ENCODE measurements around the gene ETNPPL.

ETNPPL gene

DNA sequence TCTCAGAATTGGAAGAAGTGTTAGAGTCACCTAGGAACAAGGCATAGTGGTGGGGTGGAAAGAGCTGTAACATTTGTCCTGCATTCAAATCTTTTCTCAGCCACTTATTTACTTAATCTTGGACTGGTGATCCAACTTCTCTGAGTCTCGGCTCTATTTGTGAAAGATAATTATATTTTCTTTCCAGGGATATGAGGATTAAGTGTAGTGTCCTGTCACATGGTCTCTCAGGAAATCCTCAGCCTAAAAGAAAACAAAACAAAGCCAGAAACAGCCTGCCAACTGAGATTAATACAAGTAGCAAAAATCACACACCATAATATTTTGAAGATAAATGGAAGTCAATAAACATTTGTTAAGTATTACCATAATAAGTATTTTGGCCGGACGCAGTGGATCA is 33.3 kb upstream of the ETNPPL start:
- no peaks in the 10 kb centered on the region for H3K9me3 ChIP-seq
- H3K27me3 ChIP-seq = no peaks in the 10 kb centered on the region
- TF ChIP-seq, protein P1, sequence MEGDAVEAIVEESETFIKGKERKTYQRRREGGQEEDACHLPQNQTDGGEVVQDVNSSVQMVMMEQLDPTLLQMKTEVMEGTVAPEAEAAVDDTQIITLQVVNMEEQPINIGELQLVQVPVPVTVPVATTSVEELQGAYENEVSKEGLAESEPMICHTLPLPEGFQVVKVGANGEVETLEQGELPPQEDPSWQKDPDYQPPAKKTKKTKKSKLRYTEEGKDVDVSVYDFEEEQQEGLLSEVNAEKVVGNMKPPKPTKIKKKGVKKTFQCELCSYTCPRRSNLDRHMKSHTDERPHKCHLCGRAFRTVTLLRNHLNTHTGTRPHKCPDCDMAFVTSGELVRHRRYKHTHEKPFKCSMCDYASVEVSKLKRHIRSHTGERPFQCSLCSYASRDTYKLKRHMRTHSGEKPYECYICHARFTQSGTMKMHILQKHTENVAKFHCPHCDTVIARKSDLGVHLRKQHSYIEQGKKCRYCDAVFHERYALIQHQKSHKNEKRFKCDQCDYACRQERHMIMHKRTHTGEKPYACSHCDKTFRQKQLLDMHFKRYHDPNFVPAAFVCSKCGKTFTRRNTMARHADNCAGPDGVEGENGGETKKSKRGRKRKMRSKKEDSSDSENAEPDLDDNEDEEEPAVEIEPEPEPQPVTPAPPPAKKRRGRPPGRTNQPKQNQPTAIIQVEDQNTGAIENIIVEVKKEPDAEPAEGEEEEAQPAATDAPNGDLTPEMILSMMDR (IDR thresholded peaks at IDR 0.05) = no peak
- DNase-seq = no peak
- H3K27ac ChIP-seq = peak overlapping the region in 1 of 2 donors; percentile 23
- H3K36me3 ChIP-seq = no peaks in the 10 kb centered on the region
- no peak overlapping the region for H3K4me3 ChIP-seq
- intact Hi-C loops (cut with DNase I; ENCODE audit: low total_unique reads) = no loop called here
- H3K4me1 ChIP-seq = peaks cover 0 to 11% (median 0%) of the 10 kb centered on the region in 4 donors

DNA sequence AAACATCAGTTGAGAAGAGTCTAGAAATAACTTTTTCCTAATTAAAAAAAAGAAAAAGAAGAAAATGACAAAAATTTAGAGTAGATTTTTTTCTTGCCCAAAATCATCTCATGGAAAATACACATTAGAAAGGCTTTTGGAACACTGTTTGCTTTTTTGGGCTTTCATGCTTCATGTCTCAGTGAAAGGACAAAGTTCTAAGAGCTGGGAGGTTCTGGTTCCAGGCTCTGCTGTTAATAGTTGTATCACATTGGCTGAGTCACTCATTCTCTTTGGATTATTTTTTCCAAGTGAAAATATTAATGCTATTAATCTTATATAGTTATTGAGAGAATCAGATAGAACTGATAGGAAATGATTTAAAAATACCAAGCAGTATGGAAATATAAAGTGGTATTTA is 32.9 kb upstream of the ETNPPL start:
- no peaks in the 10 kb centered on the region for H3K36me3 ChIP-seq
- no peak for DNase-seq
- no peak overlapping the region for H3K4me3 ChIP-seq
- peaks cover 0 to 11% (median 0%) of the 10 kb centered on the region in 4 donors for H3K4me1 ChIP-seq
- TF ChIP-seq, protein P1 (IDR thresholded peaks at IDR 0.05) = no peak
- no peaks in the 10 kb centered on the region for H3K27me3 ChIP-seq
- H3K27ac ChIP-seq = peak overlapping the region in 1 of 2 donors; percentile 23
- H3K9me3 ChIP-seq = no peaks in the 10 kb centered on the region
- intact Hi-C loops (cut with DNase I; ENCODE audit: low total_unique reads) = no loop called here

DNA sequence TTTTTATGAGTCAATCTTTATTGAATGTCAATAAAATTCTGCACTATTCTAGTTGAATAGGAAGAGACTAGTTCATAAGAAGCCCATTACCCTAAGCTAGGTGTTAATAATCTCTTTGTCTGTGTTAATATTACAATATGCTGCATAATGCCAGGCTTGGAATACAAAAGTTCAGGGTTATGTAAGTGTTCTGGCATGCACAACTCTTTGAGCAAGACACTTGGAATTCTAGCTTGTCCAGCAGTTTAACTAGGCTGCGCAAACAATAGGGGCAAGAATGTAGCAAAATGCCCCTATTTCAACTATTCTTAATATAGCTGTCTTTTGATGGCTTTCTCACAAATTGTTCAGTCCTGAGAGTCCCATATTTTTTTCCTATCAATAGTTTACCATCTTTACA is 31.3 kb upstream of the ETNPPL start:
- Histone ChIP-seq H3K9me3 (no peaks in the 10 kb centered on the region), H3K27me3 (no peaks in the 10 kb centered on the region), H3K27ac (no peak overlapping the region), H3K4me3 (no peak overlapping the region), H3K4me1 (peaks cover 0 to 11% (median 0%) of the 10 kb centered on the region in 4 donors), H3K36me3 (no peaks in the 10 kb centered on the region)
- intact Hi-C loops (cut with DNase I; ENCODE audit: low total_unique reads) = no loop called here
- DNase-seq = no peak
- TF ChIP-seq, protein P1 (IDR thresholded peaks at IDR 0.05) = no peak

DNA sequence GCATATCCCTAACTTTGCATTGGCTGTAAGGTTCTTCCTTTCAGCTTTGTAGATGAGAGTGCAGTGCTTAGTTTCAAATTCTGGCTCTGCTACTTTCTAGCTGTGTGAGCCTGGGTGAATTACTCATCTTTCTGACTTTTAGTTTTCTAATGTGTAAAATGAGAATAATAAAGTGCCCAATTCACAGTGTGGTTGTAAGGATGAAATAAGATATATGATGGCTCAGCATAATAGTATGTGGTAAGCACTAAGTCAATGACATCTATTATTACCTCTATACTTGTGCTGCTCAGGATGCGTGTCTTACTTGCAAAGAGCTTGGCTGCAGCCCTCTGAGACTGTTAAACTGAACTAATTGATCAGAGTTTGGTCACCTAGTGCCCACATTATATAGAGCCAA is 30.6 kb upstream of the ETNPPL start:
- no peak overlapping the region for H3K27ac ChIP-seq
- H3K4me3 ChIP-seq = no peak overlapping the region
- TF ChIP-seq, protein P1 (IDR thresholded peaks at IDR 0.05) = no peak
- H3K9me3 ChIP-seq = no peaks in the 10 kb centered on the region
- intact Hi-C loops (cut with DNase I; ENCODE audit: low total_unique reads) = no loop called here
- no peaks in the 10 kb centered on the region for H3K36me3 ChIP-seq
- DNase-seq = no peak
- peaks cover 0 to 11% (median 0%) of the 10 kb centered on the region in 4 donors for H3K4me1 ChIP-seq
- no peaks in the 10 kb centered on the region for H3K27me3 ChIP-seq

DNA sequence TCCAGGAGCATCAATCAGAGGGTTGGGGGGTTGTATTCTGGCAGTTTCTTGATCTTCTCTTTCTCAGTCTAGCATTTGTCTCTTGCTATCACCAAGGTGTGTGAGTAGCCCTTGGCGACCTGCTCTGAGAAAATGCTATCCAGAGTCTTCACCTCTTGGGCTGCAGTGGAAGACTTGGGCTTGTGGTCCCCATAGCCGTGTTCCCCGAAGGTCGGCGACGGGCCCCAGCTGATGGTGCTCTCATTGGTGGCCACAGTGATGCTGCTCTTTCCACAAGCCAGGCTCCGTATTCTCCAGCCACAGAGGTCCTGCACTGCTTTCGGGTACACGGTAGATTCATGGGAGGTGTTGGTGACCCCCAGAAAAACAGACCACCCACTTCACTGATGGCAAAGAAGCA is 25.9 kb upstream of the ETNPPL start:
- no peaks in the 10 kb centered on the region for H3K27me3 ChIP-seq
- no peak overlapping the region for H3K27ac ChIP-seq
- intact Hi-C loops (cut with DNase I; ENCODE audit: low total_unique reads) = no loop called here
- no peaks in the 10 kb centered on the region for H3K36me3 ChIP-seq
- H3K9me3 ChIP-seq = no peaks in the 10 kb centered on the region
- DNase-seq = no peak
- TF ChIP-seq, protein P1 (IDR thresholded peaks at IDR 0.05) = no peak
- no peak overlapping the region for H3K4me3 ChIP-seq
- no peaks in the 10 kb centered on the region for H3K4me1 ChIP-seq

DNA sequence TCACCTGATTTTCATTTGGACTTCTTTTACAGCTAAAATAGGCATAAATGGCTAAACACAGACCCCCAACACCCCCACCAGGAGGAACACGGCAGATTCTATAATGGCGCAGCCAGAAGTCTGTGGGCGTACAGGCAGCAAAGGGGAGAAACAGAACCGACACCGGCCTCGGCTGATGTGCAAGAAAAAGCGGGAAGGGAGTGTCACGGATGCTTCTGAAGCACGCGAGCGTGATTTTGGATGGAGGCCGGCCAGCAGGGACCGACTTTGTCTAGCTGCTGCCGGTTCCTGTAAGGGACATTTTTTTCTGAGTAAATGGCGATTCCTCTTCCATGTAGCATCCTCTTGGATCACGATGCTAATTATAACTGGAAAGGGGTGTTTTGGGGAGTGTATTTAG is 24.9 kb upstream of the ETNPPL start:
- TF ChIP-seq, protein P1 (IDR thresholded peaks at IDR 0.05) = no peak
- Histone ChIP-seq H3K27me3 (no peaks in the 10 kb centered on the region), H3K36me3 (no peaks in the 10 kb centered on the region), H3K4me3 (no peak overlapping the region), H3K27ac (no peak overlapping the region), H3K9me3 (no peaks in the 10 kb centered on the region), H3K4me1 (no peaks in the 10 kb centered on the region)
- DNase-seq = no peak
- intact Hi-C loops (cut with DNase I; ENCODE audit: low total_unique reads) = no loop called here
